CD4-positive, alpha-beta memory T cell (primary cell): ENCODE results near the gene SLC7A7. TPM values are rescaled to one million over a fixed set of nuclear protein-coding genes. Genes with fewer than 3 reads are reported as not detected.
A peak's percentile ranks its signal among the peaks of the same experiment; 100 is the strongest.
"Not testable (repeated sequence)": the region's sequence is repeated elsewhere in the genome, so short reads cannot be mapped to it uniquely, and the experiment has no call there.

ENCODE experiments used
- CTCF ChIA-PET: fragments of 350-600 bp; sonication (Branson Sonifier 250); formaldehyde crosslinking; loops from one replicate; lab custom pipeline; 2021; ENCODE audit warnings: inconsistent platforms; ENCODE audit not compliant: partially characterized antibody; lab: Charles Lee
- POLR2A ChIA-PET: fragments of 350-600 bp; sonication (Branson Sonifier 250); formaldehyde crosslinking; loops from one replicate; lab custom pipeline; 2021; ENCODE audit not compliant: partially characterized antibody; lab: Charles Lee
- DNase-seq, 5 donors: peaks; one replicate each; pipeline versions ENCODE4 v3.0.0 to v3.0.0-alpha.2; 2020 to 2022; ENCODE audit warnings: mixed read lengths in 1 of 5
- H3K27ac ChIP-seq: one replicate; pipeline ENCODE4 v1.7.0; 2013; ENCODE audit warnings: low read depth, low read length
- H3K27me3 ChIP-seq: 2 replicates; pipeline ENCODE4 v1.7.0; 2013; ENCODE audit warnings: mild to moderate bottlenecking, low read length, moderate library complexity; ENCODE audit not compliant: insufficient read depth
- H3K36me3 ChIP-seq: 2 replicates; pipeline ENCODE4 v1.7.0; 2013; ENCODE audit warnings: mild to moderate bottlenecking, low read length, moderate library complexity; ENCODE audit not compliant: insufficient read depth
- H3K4me1 ChIP-seq: 2 replicates; pipeline ENCODE4 v1.7.0; 2013; ENCODE audit warnings: mild to moderate bottlenecking, low read length, moderate library complexity; ENCODE audit not compliant: insufficient read depth
- H3K4me3 ChIP-seq, 2 donors: one replicate each; pipeline ENCODE4 v1.7.0; 2013; ENCODE audit warnings: low read length in 2 of 2, mild to moderate bottlenecking in 1 of 2
- H3K9me3 ChIP-seq, 2 donors: one replicate each; pipeline ENCODE4 v1.7.0; 2013; ENCODE audit warnings: low read length in 2 of 2, control low read depth in 1 of 2; ENCODE audit not compliant: control insufficient read depth in 1 of 2
- H3K27ac Mint-ChIP-seq, 7 donors: one replicate each; pipeline ENCODE4 v1.8.0; 2020 to 2021; ENCODE audit warnings: mixed read lengths in 7 of 7, mild to moderate bottlenecking in 6 of 7, inconsistent platforms in 3 of 7, moderate library complexity in 3 of 7
- H3K27me3 Mint-ChIP-seq, 2 donors: one replicate each; pipeline ENCODE4 v1.8.0; 2020 to 2021; ENCODE audit warnings: mixed read lengths in 2 of 2
- H3K36me3 Mint-ChIP-seq, 2 donors: one replicate each; pipeline ENCODE4 v1.8.0; 2020 to 2021; ENCODE audit warnings: mixed read lengths in 2 of 2, inconsistent platforms in 1 of 2, mild to moderate bottlenecking in 1 of 2
- H3K4me1 Mint-ChIP-seq, 4 donors: one replicate each; pipeline ENCODE4 v1.8.0; 2020 to 2021; ENCODE audit warnings: mixed read lengths in 4 of 4, mild to moderate bottlenecking in 1 of 4
- H3K4me3 Mint-ChIP-seq, 8 donors: one replicate each; pipeline ENCODE4 v1.8.0; 2020 to 2021; ENCODE audit warnings: mixed read lengths in 8 of 8, mild to moderate bottlenecking in 7 of 8, moderate library complexity in 6 of 8, inconsistent platforms in 3 of 8
- H3K9me3 Mint-ChIP-seq, 8 donors: one replicate each; pipeline ENCODE4 v1.8.0; 2020 to 2021; ENCODE audit warnings: mixed read lengths in 8 of 8, mild to moderate bottlenecking in 5 of 8, inconsistent platforms in 3 of 8, moderate library complexity in 1 of 8
- intact Hi-C: fragments of 100-400 bp; cut with micrococcal nuclease; formaldehyde crosslinking; loops from one replicate; pipeline ENCODE4 v1.15.1; 2023
- polyA plus RNA-seq, 2 donors: library from polyadenylated mRNA; unstranded; fragments of 300-500 nt; fragmentation: Illumina TruSeq; gene quantifications; one replicate each; pipeline ENCODE4 v1.2.3, GENCODE V29; 2021
- total RNA-seq, 2 experiments: library from RNA; stranded (reverse); gene quantifications; one replicate each; pipeline ENCODE4 v1.2.3, GENCODE V29; 2021

Gene SLC7A7
- total and polyA plus RNA-seq, 4 experiments from 2014 or later, result 0.21 to 1.5 (median 0.72) TPM

GRCh38 chr14:22757972-22758650 lies 57.1 kb downstream of the SLC7A7 start:
- intact Hi-C loops, H3K27ac Mint-ChIP-seq, H3K27me3 ChIP-seq, H3K36me3 ChIP-seq, H3K9me3 ChIP-seq, H3K4me1 Mint-ChIP-seq, H3K4me3 ChIP-seq, POLR2A ChIA-PET, DNase-seq, H3K4me1 ChIP-seq, CTCF ChIA-PET, H3K4me3 Mint-ChIP-seq, H3K27me3 Mint-ChIP-seq, H3K27ac ChIP-seq: not testable (repeated sequence)
- Mint-ChIP-seq H3K36me3 (peaks cover 6 to 12% of the 10 kb centered on the region in 2 donors), H3K9me3 (peaks cover 0 to 20% (median 15%) of the 10 kb centered on the region in 8 donors)

DNA sequence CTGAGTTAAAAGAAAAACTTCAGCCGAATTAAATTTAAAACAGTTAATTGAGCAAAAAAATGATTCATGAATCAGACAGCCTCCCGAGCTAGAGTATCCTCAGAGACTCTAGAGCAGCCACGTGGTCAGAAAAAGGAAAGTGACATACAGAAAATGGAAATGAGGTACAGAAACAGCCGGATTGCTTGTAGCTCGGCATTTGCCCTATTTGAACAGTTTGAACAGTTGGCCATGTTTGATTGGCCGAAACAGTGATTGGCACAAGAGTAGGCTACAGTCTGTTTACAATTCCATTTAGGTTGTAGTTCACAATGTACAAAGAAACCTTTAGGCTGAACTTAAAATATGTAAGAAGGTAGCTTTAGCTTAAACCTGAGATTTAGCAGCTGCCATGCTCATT lies 61.6 kb downstream of the SLC7A7 start:
- no peak overlapping the region for H3K4me3 ChIP-seq
- H3K27ac ChIP-seq, result no peak overlapping the region
- H3K4me3 Mint-ChIP-seq, result no peak overlapping the region
- H3K27me3 ChIP-seq, result no peaks in the 10 kb centered on the region
- no peak overlapping the region for H3K27ac Mint-ChIP-seq
- ChIA-PET CTCF (no interaction called here), POLR2A (no interaction called here)
- H3K36me3 ChIP-seq, result no peaks in the 10 kb centered on the region
- H3K9me3 Mint-ChIP-seq, result no peaks in the 10 kb centered on the region
- DNase-seq, result no peak
- no peaks in the 10 kb centered on the region for H3K36me3 Mint-ChIP-seq
- H3K4me1 ChIP-seq, result no peaks in the 10 kb centered on the region
- H3K9me3 ChIP-seq, result no peaks in the 10 kb centered on the region
- intact Hi-C loops, result no loop called here
- peaks cover 0 to 2% (median 0%) of the 10 kb centered on the region in 4 donors for H3K4me1 Mint-ChIP-seq
- peaks cover 18 to 22% of the 10 kb centered on the region in 2 donors for H3K27me3 Mint-ChIP-seq

DNA sequence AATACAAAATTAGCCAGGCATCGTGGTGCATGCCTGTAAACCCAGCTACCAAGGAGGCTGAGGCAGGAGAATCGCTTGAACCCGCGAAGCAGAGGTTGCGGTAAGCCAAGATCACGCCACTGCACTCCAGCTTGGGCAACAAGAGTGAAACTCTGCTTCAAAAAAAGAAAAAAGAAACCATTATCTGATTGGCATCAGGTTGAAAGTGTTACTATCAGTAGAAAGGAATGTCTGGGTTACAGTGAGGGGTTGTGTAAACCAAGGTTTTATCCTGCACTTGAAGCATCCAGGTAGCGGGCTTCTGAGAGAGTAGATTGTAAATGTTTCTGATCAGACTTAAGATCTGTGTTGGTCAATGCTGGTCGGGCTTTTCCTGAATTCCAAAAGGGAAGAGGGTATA lies 62.8 kb downstream of the SLC7A7 start:
- Mint-ChIP-seq H3K4me1 (peaks cover 0 to 2% (median 0%) of the 10 kb centered on the region in 4 donors), H3K27ac (no peak overlapping the region), H3K27me3 (peaks cover 21 to 26% of the 10 kb centered on the region in 2 donors), H3K36me3 (no peaks in the 10 kb centered on the region), H3K9me3 (no peaks in the 10 kb centered on the region), H3K4me3 (no peak overlapping the region)
- Histone ChIP-seq H3K27me3 (no peaks in the 10 kb centered on the region), H3K4me1 (no peaks in the 10 kb centered on the region), H3K4me3 (no peak overlapping the region), H3K27ac (no peak overlapping the region), H3K9me3 (no peaks in the 10 kb centered on the region), H3K36me3 (no peaks in the 10 kb centered on the region)
- DNase-seq, result no peak
- intact Hi-C loops, result no loop called here
- ChIA-PET POLR2A (no interaction called here), CTCF (interaction anchor here (0.7 kb wide), 1 partner anchor 1586 kb away, joined by 3 read pairs; no protein-coding TSS in a partner anchor)

- Mint-ChIP-seq H3K4me3 (no peak overlapping the region), H3K36me3 (no peaks in the 10 kb centered on the region), H3K4me1 (peaks cover 0 to 2% (median 0%) of the 10 kb centered on the region in 4 donors), H3K9me3 (no peaks in the 10 kb centered on the region), H3K27ac (peak overlapping the region in 1 of 7 donors; percentile 31), H3K27me3 (peaks cover 23 to 37% of the 10 kb centered on the region in 2 donors)
- DNase-seq, result no peak
- H3K4me1 ChIP-seq, result no peaks in the 10 kb centered on the region
- no peak overlapping the region for H3K27ac ChIP-seq
- ChIA-PET POLR2A (no interaction called here), CTCF (no interaction called here)
- H3K27me3 ChIP-seq, result no peaks in the 10 kb centered on the region
- no peaks in the 10 kb centered on the region for H3K36me3 ChIP-seq
- H3K4me3 ChIP-seq, result no peak overlapping the region
- H3K9me3 ChIP-seq, result no peaks in the 10 kb centered on the region
- intact Hi-C loops, result no loop called here
Measured at GRCh38 chr14:22748631-22749068, 66.6 kb downstream of the SLC7A7 start.

GRCh38 chr14:22748206-22748605 lies 67.0 kb downstream of the SLC7A7 start:
- Mint-ChIP-seq H3K36me3 (no peaks in the 10 kb centered on the region), H3K27ac (no peak overlapping the region), H3K27me3 (peaks cover 23 to 38% of the 10 kb centered on the region in 2 donors), H3K4me1 (peaks cover 0 to 2% (median 0%) of the 10 kb centered on the region in 4 donors), H3K9me3 (no peaks in the 10 kb centered on the region), H3K4me3 (no peak overlapping the region)
- intact Hi-C loops, result no loop called here
- CTCF ChIA-PET, result no interaction called here
- no peaks in the 10 kb centered on the region for H3K27me3 ChIP-seq
- H3K4me3 ChIP-seq, result no peak overlapping the region
- no peaks in the 10 kb centered on the region for H3K9me3 ChIP-seq
- POLR2A ChIA-PET, result no interaction called here
- no peaks in the 10 kb centered on the region for H3K4me1 ChIP-seq
- no peak for DNase-seq
- H3K36me3 ChIP-seq, result no peaks in the 10 kb centered on the region
- H3K27ac ChIP-seq, result no peak overlapping the region

DNA sequence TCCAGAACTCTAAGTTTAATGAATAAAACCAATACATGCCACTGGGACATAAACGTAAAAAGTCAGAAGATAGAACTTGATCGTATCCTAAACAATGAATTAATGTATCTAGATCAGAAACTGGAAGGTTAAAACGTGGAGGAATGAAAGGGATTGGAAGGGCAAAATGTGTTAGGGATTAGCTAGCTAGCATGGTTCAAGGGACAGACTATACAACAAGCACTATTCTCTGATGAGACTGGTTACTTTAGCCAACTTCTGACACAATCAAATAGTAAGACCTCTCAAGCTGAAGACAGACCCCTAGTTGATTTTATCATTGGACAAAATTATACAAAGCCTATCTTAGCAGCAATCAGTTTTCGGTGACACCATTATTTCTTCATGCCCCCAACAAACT lies 67.5 kb downstream of the SLC7A7 start:
- Mint-ChIP-seq H3K9me3 (no peaks in the 10 kb centered on the region), H3K36me3 (no peaks in the 10 kb centered on the region), H3K4me1 (peaks cover 0 to 2% (median 0%) of the 10 kb centered on the region in 4 donors), H3K27me3 (peaks cover 20 to 37% of the 10 kb centered on the region in 2 donors), H3K4me3 (peak overlapping the region in 1 of 8 donors; percentile 39), H3K27ac (peak overlapping the region in 1 of 7 donors; percentile 57)
- Histone ChIP-seq H3K27me3 (no peaks in the 10 kb centered on the region), H3K9me3 (no peaks in the 10 kb centered on the region), H3K4me1 (no peaks in the 10 kb centered on the region), H3K27ac (no peak overlapping the region), H3K4me3 (no peak overlapping the region), H3K36me3 (no peaks in the 10 kb centered on the region)
- POLR2A ChIA-PET, result no interaction called here
- CTCF ChIA-PET, result no interaction called here
- intact Hi-C loops, result no loop called here
- DNase-seq, result no peak

DNA sequence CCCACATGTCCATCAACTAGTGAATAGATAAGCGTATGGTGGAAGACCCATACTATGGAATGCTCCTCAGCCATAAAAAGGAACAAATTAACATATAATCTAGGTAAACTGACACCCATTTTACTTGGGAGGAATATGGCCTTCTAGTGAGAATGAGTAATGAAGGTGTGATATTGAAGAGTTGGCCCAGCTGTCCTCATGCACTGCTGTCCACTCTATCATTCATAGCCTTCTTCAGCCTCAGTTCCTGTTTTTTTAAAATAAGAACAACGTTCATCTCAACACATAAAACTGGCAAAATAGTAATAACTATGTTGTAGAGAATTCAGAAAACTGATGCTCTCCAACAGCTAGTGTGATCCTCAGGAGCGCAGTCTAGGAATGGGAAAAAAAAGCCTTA lies 75.2 kb downstream of the SLC7A7 start:
- H3K9me3 ChIP-seq, result no peaks in the 10 kb centered on the region
- no peaks in the 10 kb centered on the region for H3K36me3 ChIP-seq
- H3K27me3 ChIP-seq, result no peaks in the 10 kb centered on the region
- CTCF ChIA-PET, result no interaction called here
- H3K4me1 Mint-ChIP-seq, result peaks cover 0 to 2% (median 0%) of the 10 kb centered on the region in 4 donors
- POLR2A ChIA-PET, result no interaction called here
- intact Hi-C loops, result no loop called here
- H3K27ac ChIP-seq, result no peak overlapping the region
- no peak overlapping the region for H3K4me3 ChIP-seq
- no peak overlapping the region for H3K4me3 Mint-ChIP-seq
- H3K27ac Mint-ChIP-seq, result no peak overlapping the region
- peaks cover 3% of the 10 kb centered on the region for H3K4me1 ChIP-seq
- no peaks in the 10 kb centered on the region for H3K36me3 Mint-ChIP-seq
- peaks cover 8 to 9% of the 10 kb centered on the region in 2 donors for H3K27me3 Mint-ChIP-seq
- no peak for DNase-seq
- peaks cover 0 to 3% (median 0%) of the 10 kb centered on the region in 8 donors for H3K9me3 Mint-ChIP-seq
